Measurements from ENCODE around the gene PLSCR3. TPM values are rescaled to one million over a fixed set of nuclear protein-coding genes. Genes with fewer than 3 reads are reported as not detected.
A peak's percentile ranks its signal among the peaks of the same experiment; 100 is the strongest.

PLSCR3 gene
- total and polyA plus RNA-seq, 4 donors: 19.2 to 43.0 (median 34.2) TPM

DNA sequence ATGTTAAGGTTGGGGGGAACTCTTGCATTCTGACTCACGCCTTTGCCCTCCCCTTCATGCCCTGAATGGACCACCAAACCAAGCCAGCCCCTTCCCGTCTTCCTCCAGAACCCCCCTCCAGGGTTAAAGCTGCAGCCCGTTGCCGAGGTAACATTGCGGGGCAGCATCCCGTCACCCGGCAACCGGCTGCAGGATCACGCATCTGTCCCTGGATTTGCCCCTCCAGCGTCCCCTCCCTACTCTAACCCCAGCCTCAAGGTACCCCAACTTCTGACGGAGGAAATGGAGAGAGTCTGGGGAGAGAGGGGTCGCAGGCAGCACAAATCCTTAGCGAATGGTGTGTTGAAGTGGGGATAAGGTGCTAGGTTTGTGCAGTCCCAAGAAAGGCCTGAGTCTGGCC lies 12.8 kb upstream of the PLSCR3 start:
- DNase-seq (no peak), ATAC-seq (ENCODE audit: insufficient read depth, low FRiP score) (no peak)
- Histone ChIP-seq H3K36me3 (ENCODE audit: control insufficient read depth in 4 of 4, insufficient read depth in 4 of 4, low read length in 4 of 4) (peaks cover 0 to 4% (median 2%) of the 10 kb centered on the region in 4 donors), H3K27ac (ENCODE audit: low read depth in 1 of 2, low read length in 1 of 2) (no peak overlapping the region), H3K4me3 (no peak overlapping the region), H3K27me3 (ENCODE audit: control insufficient read depth in 3 of 3, insufficient read depth in 3 of 3, low read length in 2 of 3) (no peaks in the 10 kb centered on the region), H3K4me1 (ENCODE audit: control insufficient read depth in 5 of 5, insufficient read depth in 5 of 5, low read length in 5 of 5) (peaks cover 0 to 13% (median 7%) of the 10 kb centered on the region in 5 donors), H3K9ac (ENCODE audit: insufficient read depth in 1 of 2, low read length in 2 of 2) (no peak overlapping the region), H3K9me3 (ENCODE audit: control insufficient read depth in 4 of 4, insufficient read depth in 3 of 4, low read length in 3 of 4) (no peaks in the 10 kb centered on the region)
- TF ChIP-seq, protein P1, sequence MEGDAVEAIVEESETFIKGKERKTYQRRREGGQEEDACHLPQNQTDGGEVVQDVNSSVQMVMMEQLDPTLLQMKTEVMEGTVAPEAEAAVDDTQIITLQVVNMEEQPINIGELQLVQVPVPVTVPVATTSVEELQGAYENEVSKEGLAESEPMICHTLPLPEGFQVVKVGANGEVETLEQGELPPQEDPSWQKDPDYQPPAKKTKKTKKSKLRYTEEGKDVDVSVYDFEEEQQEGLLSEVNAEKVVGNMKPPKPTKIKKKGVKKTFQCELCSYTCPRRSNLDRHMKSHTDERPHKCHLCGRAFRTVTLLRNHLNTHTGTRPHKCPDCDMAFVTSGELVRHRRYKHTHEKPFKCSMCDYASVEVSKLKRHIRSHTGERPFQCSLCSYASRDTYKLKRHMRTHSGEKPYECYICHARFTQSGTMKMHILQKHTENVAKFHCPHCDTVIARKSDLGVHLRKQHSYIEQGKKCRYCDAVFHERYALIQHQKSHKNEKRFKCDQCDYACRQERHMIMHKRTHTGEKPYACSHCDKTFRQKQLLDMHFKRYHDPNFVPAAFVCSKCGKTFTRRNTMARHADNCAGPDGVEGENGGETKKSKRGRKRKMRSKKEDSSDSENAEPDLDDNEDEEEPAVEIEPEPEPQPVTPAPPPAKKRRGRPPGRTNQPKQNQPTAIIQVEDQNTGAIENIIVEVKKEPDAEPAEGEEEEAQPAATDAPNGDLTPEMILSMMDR (IDR thresholded peaks at IDR 0.05; ENCODE audit: control extremely low read depth, extremely low read depth): no peak
- 87 to 91% methylated on average over 13 of the region's 13 CpGs for WGBS, 2 donors

DNA sequence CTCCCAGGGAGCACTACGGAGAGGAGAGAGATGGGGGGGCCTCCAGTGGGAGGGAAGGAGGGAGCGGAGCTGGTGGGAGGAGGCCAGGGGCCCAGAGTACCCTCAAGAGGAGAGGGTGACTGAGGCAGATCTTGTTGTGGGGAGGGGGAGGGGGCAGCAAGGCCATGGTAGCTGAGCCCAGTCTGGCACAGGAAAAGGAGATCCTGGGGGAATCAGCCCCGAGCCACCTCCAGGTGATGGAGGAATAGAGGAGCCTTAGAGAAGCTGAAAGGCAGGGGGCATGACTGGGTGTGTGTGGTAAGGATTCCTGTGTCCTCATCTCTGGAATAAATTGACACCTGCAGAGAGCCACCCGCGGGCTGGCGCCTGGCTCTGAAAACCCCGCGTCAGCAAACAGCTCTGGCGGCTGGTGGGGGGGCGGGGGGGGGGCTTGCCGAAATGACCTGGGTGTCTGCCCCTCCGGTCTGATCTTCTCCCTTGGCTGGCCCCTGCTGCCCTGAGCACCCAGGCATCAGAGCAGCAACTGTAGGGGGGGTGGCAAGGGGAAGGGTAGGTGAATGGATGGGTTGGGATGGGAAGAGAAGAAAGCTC lies 12.0 kb upstream of the PLSCR3 start:
- H3K4me3 ChIP-seq: no peak overlapping the region
- no peaks in the 10 kb centered on the region for H3K9me3 ChIP-seq (ENCODE audit: control insufficient read depth in 4 of 4, insufficient read depth in 3 of 4, low read length in 3 of 4)
- WGBS, 2 donors: 65 to 73% methylated on average over 12 of the region's 12 CpGs
- DNase-seq: peak in 1 of 3 donors; percentile 17
- H3K36me3 ChIP-seq (ENCODE audit: control insufficient read depth in 4 of 4, insufficient read depth in 4 of 4, low read length in 4 of 4): peaks cover 0 to 4% (median 2%) of the 10 kb centered on the region in 4 donors
- TF ChIP-seq, protein P1 (IDR thresholded peaks at IDR 0.05; ENCODE audit: control extremely low read depth, extremely low read depth): no peak
- no peaks in the 10 kb centered on the region for H3K27me3 ChIP-seq (ENCODE audit: control insufficient read depth in 3 of 3, insufficient read depth in 3 of 3, low read length in 2 of 3)
- peaks cover 0 to 13% (median 7%) of the 10 kb centered on the region in 5 donors for H3K4me1 ChIP-seq (ENCODE audit: control insufficient read depth in 5 of 5, insufficient read depth in 5 of 5, low read length in 5 of 5)
- ATAC-seq (ENCODE audit: insufficient read depth, low FRiP score): no peak
- H3K27ac ChIP-seq (ENCODE audit: low read depth in 1 of 2, low read length in 1 of 2): no peak overlapping the region
- H3K9ac ChIP-seq (ENCODE audit: insufficient read depth in 1 of 2, low read length in 2 of 2): no peak overlapping the region

DNA sequence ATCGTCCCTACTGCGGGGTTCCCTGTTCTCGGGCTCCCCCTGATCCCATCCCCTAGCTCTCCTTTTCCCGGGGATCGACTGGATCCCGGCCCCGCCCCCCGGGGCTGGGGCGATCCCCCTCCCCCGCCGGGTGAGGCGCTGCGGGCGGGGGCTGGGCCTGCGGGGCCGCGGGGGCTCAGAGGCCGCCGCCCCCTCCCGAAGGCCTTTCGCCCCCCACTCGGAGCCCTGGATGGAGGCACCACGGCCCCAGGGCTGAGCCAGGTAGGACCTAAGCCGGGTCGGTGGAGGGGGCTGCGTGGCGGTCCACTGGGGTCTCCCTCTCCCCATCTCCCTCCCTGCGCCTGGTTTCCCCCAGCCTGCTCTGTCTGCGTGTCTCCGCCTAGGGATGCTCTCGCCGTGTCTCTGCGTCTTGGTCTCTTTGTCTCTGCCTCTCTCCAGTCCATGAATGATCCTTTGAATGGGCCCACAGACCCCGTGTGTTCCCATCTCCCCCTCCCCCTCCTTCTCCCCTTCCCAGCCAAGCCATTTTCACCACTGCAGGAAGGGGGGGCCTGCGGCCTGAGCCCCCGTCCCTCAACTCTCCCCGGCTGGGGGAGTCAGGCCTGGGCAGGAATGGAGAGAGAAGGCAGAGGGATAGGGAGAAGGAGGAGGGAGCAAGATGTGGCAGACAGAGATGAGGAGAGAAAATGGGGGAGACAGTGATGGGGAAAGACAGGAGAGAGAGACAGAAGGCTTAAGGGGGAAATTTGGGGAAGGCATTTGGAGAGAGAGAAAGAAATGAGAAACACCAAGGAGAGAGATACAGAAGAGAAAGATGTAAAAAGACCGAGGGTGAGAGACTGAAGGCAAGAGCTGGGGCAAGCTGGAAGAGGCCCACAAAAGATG lies 11.3 kb upstream of the PLSCR3 start:
- no peaks in the 10 kb centered on the region for H3K9me3 ChIP-seq (ENCODE audit: control insufficient read depth in 4 of 4, insufficient read depth in 3 of 4, low read length in 3 of 4)
- peak; percentile 41 to 42 (median 41) for DNase-seq
- no peak for ATAC-seq (ENCODE audit: insufficient read depth, low FRiP score)
- peaks cover 0 to 13% (median 7%) of the 10 kb centered on the region in 5 donors for H3K4me1 ChIP-seq (ENCODE audit: control insufficient read depth in 5 of 5, insufficient read depth in 5 of 5, low read length in 5 of 5)
- TF ChIP-seq, protein P1 (IDR thresholded peaks at IDR 0.05; ENCODE audit: control extremely low read depth, extremely low read depth): no peak
- H3K36me3 ChIP-seq (ENCODE audit: control insufficient read depth in 4 of 4, insufficient read depth in 4 of 4, low read length in 4 of 4): peaks cover 0 to 4% (median 2%) of the 10 kb centered on the region in 4 donors
- 16 to 26% methylated on average over 29 to 38 of the region's 38 CpGs for WGBS, 2 donors
- H3K9ac ChIP-seq (ENCODE audit: insufficient read depth in 1 of 2, low read length in 2 of 2): peak overlapping the region in 1 of 2 donors; percentile 85
- H3K27ac ChIP-seq (ENCODE audit: low read depth in 1 of 2, low read length in 1 of 2): peak overlapping the region in 1 of 2 donors; percentile 65
- peak overlapping the region; percentile 51 for H3K4me3 ChIP-seq
- no peaks in the 10 kb centered on the region for H3K27me3 ChIP-seq (ENCODE audit: control insufficient read depth in 3 of 3, insufficient read depth in 3 of 3, low read length in 2 of 3)

Measured in lung (tissue), 12 donors.